ENCODE measurements around the gene CPO.

DNA sequence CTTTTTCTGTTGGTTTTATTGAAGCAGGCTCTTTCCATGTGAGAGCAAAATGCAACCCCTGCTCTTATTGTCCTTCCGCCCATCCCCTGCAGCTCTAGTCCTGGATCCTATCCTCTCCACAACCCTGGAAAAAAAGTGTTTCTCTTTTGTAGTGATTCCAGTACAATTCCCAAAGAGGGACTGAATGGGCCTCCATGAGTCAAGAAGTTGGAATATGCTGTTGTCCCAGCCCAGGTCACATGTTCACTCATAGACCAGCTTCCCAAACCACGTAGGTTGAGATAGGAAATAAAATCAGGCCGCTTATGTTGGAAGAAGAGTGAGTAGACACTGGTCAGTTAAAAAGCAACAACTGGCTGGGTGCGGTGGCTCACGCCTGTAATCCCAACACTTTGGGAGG, 39.4 kb downstream of the CPO start:
- TF ChIP-seq, protein P1, sequence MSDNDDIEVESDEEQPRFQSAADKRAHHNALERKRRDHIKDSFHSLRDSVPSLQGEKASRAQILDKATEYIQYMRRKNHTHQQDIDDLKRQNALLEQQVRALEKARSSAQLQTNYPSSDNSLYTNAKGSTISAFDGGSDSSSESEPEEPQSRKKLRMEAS (IDR thresholded peaks at IDR 0.05; ENCODE audit: low read depth, low read length) = no peak
- TF ChIP-seq, protein P2, sequence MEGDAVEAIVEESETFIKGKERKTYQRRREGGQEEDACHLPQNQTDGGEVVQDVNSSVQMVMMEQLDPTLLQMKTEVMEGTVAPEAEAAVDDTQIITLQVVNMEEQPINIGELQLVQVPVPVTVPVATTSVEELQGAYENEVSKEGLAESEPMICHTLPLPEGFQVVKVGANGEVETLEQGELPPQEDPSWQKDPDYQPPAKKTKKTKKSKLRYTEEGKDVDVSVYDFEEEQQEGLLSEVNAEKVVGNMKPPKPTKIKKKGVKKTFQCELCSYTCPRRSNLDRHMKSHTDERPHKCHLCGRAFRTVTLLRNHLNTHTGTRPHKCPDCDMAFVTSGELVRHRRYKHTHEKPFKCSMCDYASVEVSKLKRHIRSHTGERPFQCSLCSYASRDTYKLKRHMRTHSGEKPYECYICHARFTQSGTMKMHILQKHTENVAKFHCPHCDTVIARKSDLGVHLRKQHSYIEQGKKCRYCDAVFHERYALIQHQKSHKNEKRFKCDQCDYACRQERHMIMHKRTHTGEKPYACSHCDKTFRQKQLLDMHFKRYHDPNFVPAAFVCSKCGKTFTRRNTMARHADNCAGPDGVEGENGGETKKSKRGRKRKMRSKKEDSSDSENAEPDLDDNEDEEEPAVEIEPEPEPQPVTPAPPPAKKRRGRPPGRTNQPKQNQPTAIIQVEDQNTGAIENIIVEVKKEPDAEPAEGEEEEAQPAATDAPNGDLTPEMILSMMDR (IDR thresholded peaks at IDR 0.05; ENCODE audit: low read depth, low read length) = no peak

Data from NB4 (cell line).